WTC11 (cell line): Measurements from ENCODE around the gene AK6. TPM values are rescaled to one million over a fixed set of nuclear protein-coding genes. Genes with fewer than 3 reads are reported as not detected.

ENCODE experiments used
- ATAC-seq: fragments of 200-7000 bp; cut with Tn5 transposase; 2 replicates; pipeline ENCODE4 v1.10.0; 2021; ENCODE audit warnings: mild to moderate bottlenecking, moderate library complexity
- CTCF ChIA-PET: fragments of 300-600 bp; sonication (Branson Sonifier 250); formaldehyde crosslinking; loops from one replicate; lab custom pipeline; 2021; ENCODE audit warnings: antibody characterized with exemption; lab: Charles Lee
- POLR2A ChIA-PET: fragments of 350-600 bp; sonication (Branson Sonifier 250); formaldehyde crosslinking; loops from one replicate; lab custom pipeline; 2021; ENCODE audit warnings: antibody characterized with exemption; lab: Charles Lee
- DNase-seq: peaks from one replicate; pipeline ENCODE4 v3.0.0; 2021; ENCODE audit warnings: low spot score
- H3K27ac Mint-ChIP-seq: 2 replicates; pipeline ENCODE4 v1.8.0; 2021; ENCODE audit warnings: mixed read lengths
- H3K27me3 Mint-ChIP-seq: 2 replicates; pipeline ENCODE4 v1.8.0; 2021; ENCODE audit warnings: low read depth, mild to moderate bottlenecking, moderate library complexity, mixed read lengths
- H3K36me3 Mint-ChIP-seq: 2 replicates; pipeline ENCODE4 v1.8.0; 2021; ENCODE audit warnings: mixed read lengths
- H3K4me1 Mint-ChIP-seq: 2 replicates; pipeline ENCODE4 v1.8.0; 2022; ENCODE audit warnings: mixed read lengths
- H3K4me3 Mint-ChIP-seq: 2 replicates; pipeline ENCODE4 v1.8.0; 2021; ENCODE audit warnings: mild to moderate bottlenecking, moderate library complexity, mixed read lengths
- H3K9me3 Mint-ChIP-seq: 2 replicates; pipeline ENCODE4 v1.8.0; 2021; ENCODE audit warnings: mixed read lengths
- ATF3 ChIP-seq: sonication (generic); formaldehyde crosslinking; conservative IDR thresholded peaks from 2 replicates; pipeline ENCODE4 v1.8.1; 2022; ENCODE audit warnings: mild to moderate bottlenecking, missing genetic modification reagents
- E2F1 ChIP-seq: sonication (generic); formaldehyde crosslinking; IDR thresholded peaks from 2 replicates; pipeline ENCODE4 v1.8.0; 2022; ENCODE audit warnings: mild to moderate bottlenecking, missing genetic modification reagents
- FOXJ3 ChIP-seq: sonication (generic); formaldehyde crosslinking; IDR thresholded peaks from 2 replicates; pipeline ENCODE4 v1.9.0; 2021; ENCODE audit warnings: missing genetic modification reagents, mild to moderate bottlenecking, borderline replicate concordance
- FOXP1 ChIP-seq: sonication (generic); formaldehyde crosslinking; IDR thresholded peaks from 2 replicates; pipeline ENCODE4 v1.8.0; 2022; ENCODE audit warnings: missing genetic modification reagents, mild to moderate bottlenecking, moderate library complexity, borderline replicate concordance
- FOXP4 ChIP-seq: sonication (generic); formaldehyde crosslinking; IDR thresholded peaks from 2 replicates; pipeline ENCODE4 v1.8.0; 2022; ENCODE audit warnings: mild to moderate bottlenecking, missing genetic modification reagents
- GTF2I ChIP-seq: fragments of 250-450 bp; sonication (Bioruptor Pico); conservative IDR thresholded peaks from 2 replicates; pipeline ENCODE4 v1.4.0; 2021; ENCODE audit warnings: mild to moderate bottlenecking
- HMGA2 ChIP-seq: fragments of 250-450 bp; sonication (Bioruptor Pico); IDR thresholded peaks from 2 replicates; pipeline ENCODE4 v1.4.0; 2021; ENCODE audit warnings: mild to moderate bottlenecking, moderate library complexity
- IRF1 ChIP-seq: sonication (generic); formaldehyde crosslinking; IDR thresholded peaks from 2 replicates; pipeline ENCODE4 v1.8.0; 2023; ENCODE audit warnings: missing genetic modification reagents
- JAZF1 ChIP-seq: fragments of 250-450 bp; sonication (Bioruptor Pico); IDR thresholded peaks from 2 replicates; pipeline ENCODE4 v1.9.0; 2021; ENCODE audit warnings: moderate library complexity, mild to moderate bottlenecking, inconsistent platforms
- KAT7 ChIP-seq: sonication (generic); formaldehyde crosslinking; IDR thresholded peaks from 2 replicates; pipeline ENCODE4 v1.8.1; 2023; ENCODE audit warnings: missing genetic modification reagents, mild to moderate bottlenecking, borderline replicate concordance
- PRRX2 ChIP-seq: fragments of 250-450 bp; sonication (Bioruptor Pico); IDR thresholded peaks from 2 replicates; pipeline ENCODE4 v1.8.0; 2021; ENCODE audit warnings: mild to moderate bottlenecking
- TEAD4 ChIP-seq: sonication (generic); formaldehyde crosslinking; IDR thresholded peaks from 2 replicates; pipeline ENCODE4 v1.8.0; 2022; ENCODE audit warnings: mild to moderate bottlenecking, missing genetic modification reagents
- TP53 ChIP-seq: sonication (generic); formaldehyde crosslinking; IDR thresholded peaks from 2 replicates; pipeline ENCODE4 v1.8.1; 2023; ENCODE audit warnings: mild to moderate bottlenecking, missing genetic modification reagents
- ZNF232 ChIP-seq: sonication (generic); formaldehyde crosslinking; IDR thresholded peaks from 2 replicates; pipeline ENCODE4 v1.8.0; 2022; ENCODE audit warnings: mild to moderate bottlenecking, missing genetic modification reagents
- ZNF317 ChIP-seq: sonication (generic); formaldehyde crosslinking; IDR thresholded peaks from 2 replicates; pipeline ENCODE4 v1.8.1; 2023; ENCODE audit warnings: low read depth, mild to moderate bottlenecking, moderate library complexity, missing genetic modification reagents, borderline replicate concordance
- ZNF671 ChIP-seq: fragments of 250-450 bp; sonication (Bioruptor Pico); IDR thresholded peaks from 2 replicates; pipeline ENCODE4 v1.8.0; 2021; ENCODE audit warnings: mild to moderate bottlenecking
- total RNA-seq: library from RNA; stranded (reverse); gene quantifications from 3 replicates; pipeline ENCODE4 v1.2.3, GENCODE V29; 2021
- TF ChIP-seq, protein P1 (sequence below): sonication (generic); formaldehyde crosslinking; IDR thresholded peaks from 2 replicates; pipeline ENCODE4 v1.8.0; 2022; ENCODE audit warnings: mild to moderate bottlenecking, missing genetic modification reagents
- TF ChIP-seq, protein P2 (sequence below): sonication (generic); formaldehyde crosslinking; IDR thresholded peaks from 2 replicates; pipeline ENCODE4 v1.8.1; 2023; ENCODE audit warnings: mild to moderate bottlenecking, missing genetic modification reagents
- TF ChIP-seq, protein P3 (sequence below): sonication (generic); formaldehyde crosslinking; IDR thresholded peaks from 2 replicates; pipeline ENCODE4 v1.8.1; 2023; ENCODE audit warnings: mild to moderate bottlenecking, missing genetic modification reagents, moderate library complexity
- TF ChIP-seq, protein P4 (sequence below): fragments of 250-450 bp; sonication (Bioruptor Pico); IDR thresholded peaks from 2 replicates; pipeline ENCODE4 v1.8.0; 2021; ENCODE audit warnings: mild to moderate bottlenecking

Gene AK6
- total RNA-seq, 1 experiment from 2014 or later = 43.1 TPM

DNA sequence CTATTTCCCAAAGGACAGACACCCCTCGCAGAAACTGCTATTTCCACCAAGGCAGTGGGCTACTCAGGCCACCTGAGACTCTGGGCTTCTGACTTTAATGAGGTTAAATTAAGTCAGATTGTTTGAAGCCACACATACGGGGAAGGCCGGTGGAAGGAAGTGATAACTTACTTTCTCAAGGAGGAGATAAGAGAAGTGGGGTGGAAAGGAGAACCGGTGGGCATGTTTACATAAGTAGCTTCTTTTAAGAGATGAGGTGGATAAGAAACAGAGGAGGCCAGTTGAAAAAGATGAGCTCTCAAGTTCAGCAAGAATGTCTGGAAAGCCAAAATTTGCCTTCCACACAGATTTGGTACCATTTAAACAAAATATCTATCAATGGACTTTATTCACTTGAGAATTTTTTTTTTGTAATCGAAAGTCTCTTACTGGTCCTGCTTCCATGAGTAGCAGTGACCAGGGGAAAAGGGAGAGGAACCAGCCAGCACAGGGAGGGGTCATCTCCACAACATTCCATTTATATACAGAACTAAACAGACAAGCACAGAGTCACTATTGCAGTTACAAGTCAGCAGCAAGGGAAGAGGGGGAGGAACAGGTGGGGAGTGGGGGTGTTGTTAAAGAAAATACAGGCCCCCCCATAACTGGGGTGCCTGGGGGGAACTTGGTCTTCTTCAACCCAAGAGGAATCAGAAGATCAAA lies 56.7 kb downstream of the AK6 start:
- CTCF ChIA-PET = interaction anchor here (0.5 kb wide), 1 partner anchor 278 kb away, joined by 3 read pairs; no protein-coding TSS in a partner anchor
- H3K4me1 Mint-ChIP-seq = no peaks in the 10 kb centered on the region
- no peak for TF ChIP-seq ZNF232 (CRISPR knock-in tag)
- no peak for TF ChIP-seq HMGA2 (CRISPR knock-in tag)
- no peak for TF ChIP-seq GTF2I (CRISPR knock-in tag)
- no peak for TF ChIP-seq E2F1 (CRISPR knock-in tag)
- no peak for TF ChIP-seq IRF1 (CRISPR knock-in tag)
- no peak for TF ChIP-seq TP53 (CRISPR knock-in tag)
- TF ChIP-seq, protein P1, sequence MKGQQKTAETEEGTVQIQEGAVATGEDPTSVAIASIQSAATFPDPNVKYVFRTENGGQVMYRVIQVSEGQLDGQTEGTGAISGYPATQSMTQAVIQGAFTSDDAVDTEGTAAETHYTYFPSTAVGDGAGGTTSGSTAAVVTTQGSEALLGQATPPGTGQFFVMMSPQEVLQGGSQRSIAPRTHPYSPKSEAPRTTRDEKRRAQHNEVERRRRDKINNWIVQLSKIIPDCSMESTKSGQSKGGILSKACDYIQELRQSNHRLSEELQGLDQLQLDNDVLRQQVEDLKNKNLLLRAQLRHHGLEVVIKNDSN (CRISPR knock-in tag) = no peak
- TF ChIP-seq PRRX2 (CRISPR knock-in tag) = no peak
- no peak for TF ChIP-seq JAZF1 (CRISPR knock-in tag)
- no peak for TF ChIP-seq TEAD4
- no peak for TF ChIP-seq FOXP1 (CRISPR knock-in tag)
- no peak for TF ChIP-seq FOXJ3
- no peak for TF ChIP-seq FOXP4
- no peak for TF ChIP-seq ZNF671 (CRISPR knock-in tag)
- TF ChIP-seq, protein P2, sequence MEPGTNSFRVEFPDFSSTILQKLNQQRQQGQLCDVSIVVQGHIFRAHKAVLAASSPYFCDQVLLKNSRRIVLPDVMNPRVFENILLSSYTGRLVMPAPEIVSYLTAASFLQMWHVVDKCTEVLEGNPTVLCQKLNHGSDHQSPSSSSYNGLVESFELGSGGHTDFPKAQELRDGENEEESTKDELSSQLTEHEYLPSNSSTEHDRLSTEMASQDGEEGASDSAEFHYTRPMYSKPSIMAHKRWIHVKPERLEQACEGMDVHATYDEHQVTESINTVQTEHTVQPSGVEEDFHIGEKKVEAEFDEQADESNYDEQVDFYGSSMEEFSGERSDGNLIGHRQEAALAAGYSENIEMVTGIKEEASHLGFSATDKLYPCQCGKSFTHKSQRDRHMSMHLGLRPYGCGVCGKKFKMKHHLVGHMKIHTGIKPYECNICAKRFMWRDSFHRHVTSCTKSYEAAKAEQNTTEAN = no peak
- TF ChIP-seq, protein P3, sequence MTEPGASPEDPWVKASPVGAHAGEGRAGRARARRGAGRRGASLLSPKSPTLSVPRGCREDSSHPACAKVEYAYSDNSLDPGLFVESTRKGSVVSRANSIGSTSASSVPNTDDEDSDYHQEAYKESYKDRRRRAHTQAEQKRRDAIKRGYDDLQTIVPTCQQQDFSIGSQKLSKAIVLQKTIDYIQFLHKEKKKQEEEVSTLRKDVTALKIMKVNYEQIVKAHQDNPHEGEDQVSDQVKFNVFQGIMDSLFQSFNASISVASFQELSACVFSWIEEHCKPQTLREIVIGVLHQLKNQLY = no peak
- TF ChIP-seq KAT7 (CRISPR knock-in tag) = no peak
- TF ChIP-seq ZNF317 (CRISPR knock-in tag) = no peak
- TF ChIP-seq, protein P4, sequence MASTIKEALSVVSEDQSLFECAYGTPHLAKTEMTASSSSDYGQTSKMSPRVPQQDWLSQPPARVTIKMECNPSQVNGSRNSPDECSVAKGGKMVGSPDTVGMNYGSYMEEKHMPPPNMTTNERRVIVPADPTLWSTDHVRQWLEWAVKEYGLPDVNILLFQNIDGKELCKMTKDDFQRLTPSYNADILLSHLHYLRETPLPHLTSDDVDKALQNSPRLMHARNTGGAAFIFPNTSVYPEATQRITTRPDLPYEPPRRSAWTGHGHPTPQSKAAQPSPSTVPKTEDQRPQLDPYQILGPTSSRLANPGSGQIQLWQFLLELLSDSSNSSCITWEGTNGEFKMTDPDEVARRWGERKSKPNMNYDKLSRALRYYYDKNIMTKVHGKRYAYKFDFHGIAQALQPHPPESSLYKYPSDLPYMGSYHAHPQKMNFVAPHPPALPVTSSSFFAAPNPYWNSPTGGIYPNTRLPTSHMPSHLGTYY (CRISPR knock-in tag) = no peak
- TF ChIP-seq ATF3 (CRISPR knock-in tag) = no peak
- POLR2A ChIA-PET = no interaction called here
- H3K4me3 Mint-ChIP-seq = no peak overlapping the region
- H3K27ac Mint-ChIP-seq = no peak overlapping the region
- ATAC-seq (no peak), DNase-seq (no peak)
- H3K36me3 Mint-ChIP-seq = peaks cover 34% of the 10 kb centered on the region
- H3K27me3 Mint-ChIP-seq = no peaks in the 10 kb centered on the region
- H3K9me3 Mint-ChIP-seq = peaks cover 32% of the 10 kb centered on the region
